GM18502 (cell line): ENCODE measurements around the gene GAS6.

Experiments used
- ATAC-seq: cut with Tn5 transposase; IDR thresholded peaks from one replicate; pipeline ENCODE4 v1.9.1; 2021; ENCODE audit warnings: mild to moderate bottlenecking; ENCODE audit not compliant: unreplicated experiment, poor library complexity

Gene GAS6

GRCh38 chr13:113888701-113889330 lies 24.9 kb upstream of the GAS6 start:
- no peak for ATAC-seq

DNA sequence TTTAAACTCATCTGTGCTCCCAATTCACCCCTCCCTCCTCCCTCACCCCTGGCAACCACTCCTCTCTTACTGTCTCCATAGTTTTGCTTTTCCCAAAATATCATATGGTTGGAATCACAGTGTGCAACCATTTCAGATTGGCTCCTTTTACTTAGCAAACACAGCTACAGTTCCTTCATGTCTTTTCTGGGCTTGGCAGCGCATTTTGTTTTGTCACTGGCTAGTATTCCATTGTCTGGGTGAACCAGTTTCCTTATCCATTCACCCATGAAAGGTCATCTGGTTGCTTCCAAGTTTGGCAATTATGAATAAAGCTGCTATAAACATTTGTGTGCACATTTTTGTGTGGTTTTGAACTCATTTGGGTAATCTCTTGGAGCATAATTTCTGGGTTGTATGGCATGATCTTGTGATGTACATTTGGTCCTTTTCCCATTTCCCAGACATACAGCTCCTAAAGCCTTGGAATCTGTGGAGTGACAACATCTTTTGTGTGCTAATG lies 23.9 kb upstream of the GAS6 start:
- no peak for ATAC-seq

- no peak for ATAC-seq
Observed at GRCh38 chr13:113886561-113887112, 22.8 kb upstream of the GAS6 start.

GRCh38 chr13:113884821-113885220 lies 20.9 kb upstream of the GAS6 start:
- no peak for ATAC-seq

DNA sequence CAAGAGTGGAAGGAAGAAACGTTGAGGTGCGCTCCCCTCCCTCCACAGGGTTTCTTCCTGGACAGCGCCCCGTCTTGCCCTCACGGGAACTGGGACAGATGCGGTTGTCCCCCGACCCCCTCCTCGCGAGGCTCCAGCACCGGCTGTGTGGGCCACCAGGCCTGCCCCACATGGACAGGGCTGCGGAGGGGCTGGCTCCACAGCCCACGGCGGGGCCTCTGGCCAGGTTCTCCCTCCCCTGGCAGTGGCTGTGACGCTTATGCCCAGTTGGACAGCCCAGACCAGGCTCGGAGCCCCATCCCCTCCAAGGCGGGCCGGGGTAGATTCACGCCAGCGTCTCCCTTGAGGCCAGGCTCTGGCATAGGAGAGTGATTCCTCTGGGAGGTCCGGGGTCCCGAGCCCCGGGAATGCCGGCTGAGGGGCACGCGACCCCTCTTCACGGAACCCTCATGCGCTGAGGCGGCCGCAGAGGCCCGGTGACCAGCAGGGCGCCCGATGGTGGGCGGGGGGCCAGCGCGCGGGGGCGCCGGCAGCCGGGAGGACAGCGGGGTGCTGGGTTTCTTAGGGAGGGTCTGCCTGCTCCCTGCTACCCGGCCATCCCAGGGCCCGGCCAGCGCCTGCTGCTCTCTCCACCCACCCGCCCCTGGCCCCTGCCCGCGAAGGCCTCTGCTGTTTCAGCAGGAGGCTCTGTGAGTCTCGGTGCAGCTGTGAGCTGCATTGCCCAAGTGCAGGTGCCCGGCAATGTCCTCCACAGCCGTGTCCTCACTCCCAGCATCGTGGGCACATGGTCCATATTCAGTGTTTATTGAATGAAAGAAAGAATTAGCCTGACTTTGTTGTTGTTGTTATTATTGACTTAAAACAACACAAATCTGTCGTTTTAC lies 20.3 kb upstream of the GAS6 start:
- ATAC-seq, result no peak

- no peak for ATAC-seq
Observed at GRCh38 chr13:113883314-113883811, 19.5 kb upstream of the GAS6 start.

DNA sequence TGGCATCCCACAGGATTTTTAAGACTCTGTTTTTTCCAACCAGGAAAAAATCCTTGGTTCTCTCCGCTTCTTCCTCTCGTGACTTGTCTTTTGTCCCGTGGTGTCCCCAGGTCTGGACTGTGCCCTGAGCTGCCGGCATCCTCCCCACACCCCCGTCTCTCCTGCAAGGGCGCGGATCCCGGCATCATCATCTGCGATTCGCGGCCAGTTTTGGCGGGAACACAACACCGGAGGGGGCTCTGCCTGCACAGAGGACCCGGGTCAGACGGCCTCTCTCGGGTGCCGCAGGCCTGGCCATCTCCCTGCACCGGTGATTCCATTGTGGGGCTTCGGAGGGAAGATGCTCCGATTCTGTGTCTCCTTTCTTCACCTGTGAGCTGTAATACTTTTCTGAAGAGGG lies 18.8 kb upstream of the GAS6 start:
- ATAC-seq, result no peak

GRCh38 chr13:113882267-113882630 lies 18.4 kb upstream of the GAS6 start:
- ATAC-seq, result no peak

- ATAC-seq, result no peak
Observed at GRCh38 chr13:113881614-113882266, 17.9 kb upstream of the GAS6 start.

DNA sequence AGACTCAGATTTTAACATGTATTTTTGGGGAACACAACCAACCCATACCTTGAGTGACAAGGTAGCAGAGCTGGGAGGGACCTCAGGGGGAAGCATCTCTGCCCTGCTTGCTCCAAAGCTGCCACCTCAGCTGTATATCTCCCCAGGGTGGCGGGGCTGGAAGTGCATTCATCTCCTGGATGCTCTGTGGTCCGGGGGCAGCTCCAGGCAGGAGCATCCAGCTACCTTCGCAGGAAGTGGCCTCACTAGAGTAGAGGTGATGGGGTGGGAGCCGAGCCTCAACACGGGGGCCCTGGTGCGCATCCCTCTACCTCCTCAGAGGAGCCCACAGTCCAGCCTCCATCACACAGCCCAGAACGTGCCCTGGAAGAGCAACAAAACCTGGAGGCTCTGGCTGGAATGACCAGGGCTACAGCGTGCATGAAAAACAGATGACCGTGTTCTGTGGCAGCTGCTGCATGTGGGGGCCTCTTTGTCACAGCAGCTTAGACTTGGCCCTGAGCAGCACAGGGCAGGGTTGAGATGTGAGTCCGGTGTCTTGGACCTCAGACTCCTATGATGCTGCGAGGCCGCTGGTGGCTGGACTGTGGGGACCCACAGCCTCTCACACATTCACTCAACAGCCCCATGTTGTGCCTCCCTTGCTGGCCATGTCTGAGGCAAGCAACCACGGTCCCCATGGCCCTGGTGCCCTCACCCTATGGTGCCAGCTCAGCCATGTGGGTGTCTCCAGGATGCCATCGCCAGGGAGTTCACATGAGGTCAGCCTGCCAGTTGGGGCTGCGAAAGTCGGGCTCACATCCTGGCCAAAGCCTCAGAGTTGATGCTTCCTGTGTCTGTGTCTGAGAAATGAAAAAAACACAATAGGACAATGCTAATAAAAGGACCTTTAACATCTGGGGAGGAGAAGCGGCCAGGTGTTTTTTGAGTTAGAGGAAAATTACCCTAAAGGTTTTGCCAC lies 17.1 kb upstream of the GAS6 start:
- no peak for ATAC-seq

DNA sequence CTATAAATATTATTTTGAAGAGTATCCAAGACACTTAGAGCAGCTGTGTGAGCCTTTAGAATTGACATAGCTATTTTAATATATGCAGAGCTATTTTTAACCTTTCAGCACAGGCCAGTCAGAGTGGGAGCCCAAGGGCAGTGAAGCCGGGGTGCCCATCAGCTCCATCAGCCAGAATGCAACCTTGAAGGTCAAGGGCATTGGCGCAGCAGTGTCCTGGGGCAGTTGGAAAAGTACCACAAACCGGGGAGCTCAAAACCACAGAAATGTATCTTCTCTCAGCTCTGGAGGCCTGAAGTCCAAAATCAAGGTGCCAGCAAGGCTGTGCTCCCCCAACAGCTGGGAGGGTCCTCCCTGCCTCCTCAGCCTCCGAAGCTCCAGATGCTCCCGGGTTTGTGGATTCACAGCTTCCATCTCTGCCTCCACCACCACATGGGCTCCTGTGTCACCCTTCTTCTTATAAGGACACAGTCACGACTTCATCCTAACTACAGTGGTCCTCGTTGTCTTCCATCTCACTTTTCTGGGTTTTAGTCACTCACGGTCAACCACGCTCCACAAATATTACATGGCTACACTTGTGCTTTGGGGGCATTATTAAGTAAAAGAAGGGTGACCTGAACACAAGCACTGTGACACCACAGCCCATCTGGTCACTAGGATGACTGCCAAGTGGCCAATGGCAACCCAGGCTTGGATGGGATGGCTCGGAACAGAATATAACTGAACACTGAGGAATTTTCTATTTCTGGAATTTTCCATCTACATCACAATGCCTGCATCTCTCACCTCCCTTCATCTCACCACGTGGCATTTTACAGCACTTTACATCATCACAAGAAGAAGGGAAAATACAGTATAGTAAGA lies 15.9 kb upstream of the GAS6 start:
- no peak for ATAC-seq

DNA sequence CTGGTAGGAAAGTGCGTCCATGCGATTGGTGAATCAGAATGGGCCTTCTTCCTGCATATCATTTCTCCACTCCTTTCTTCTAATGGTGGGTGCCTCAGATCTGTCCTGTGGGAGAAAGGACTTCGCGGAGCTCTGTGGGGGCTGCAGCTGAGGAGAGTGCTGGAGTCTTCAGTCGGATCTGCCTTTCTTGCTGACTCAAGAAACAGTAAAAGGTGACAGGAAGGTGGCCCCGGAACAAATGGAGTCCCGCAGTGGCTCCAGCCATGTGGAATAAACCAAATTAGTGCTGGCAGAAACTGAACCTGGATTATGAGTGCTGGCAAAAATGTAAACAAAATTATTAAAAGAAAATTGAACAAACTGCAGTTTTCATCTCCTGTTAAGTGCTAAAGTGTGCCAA lies 15.1 kb upstream of the GAS6 start:
- ATAC-seq, result no peak

DNA sequence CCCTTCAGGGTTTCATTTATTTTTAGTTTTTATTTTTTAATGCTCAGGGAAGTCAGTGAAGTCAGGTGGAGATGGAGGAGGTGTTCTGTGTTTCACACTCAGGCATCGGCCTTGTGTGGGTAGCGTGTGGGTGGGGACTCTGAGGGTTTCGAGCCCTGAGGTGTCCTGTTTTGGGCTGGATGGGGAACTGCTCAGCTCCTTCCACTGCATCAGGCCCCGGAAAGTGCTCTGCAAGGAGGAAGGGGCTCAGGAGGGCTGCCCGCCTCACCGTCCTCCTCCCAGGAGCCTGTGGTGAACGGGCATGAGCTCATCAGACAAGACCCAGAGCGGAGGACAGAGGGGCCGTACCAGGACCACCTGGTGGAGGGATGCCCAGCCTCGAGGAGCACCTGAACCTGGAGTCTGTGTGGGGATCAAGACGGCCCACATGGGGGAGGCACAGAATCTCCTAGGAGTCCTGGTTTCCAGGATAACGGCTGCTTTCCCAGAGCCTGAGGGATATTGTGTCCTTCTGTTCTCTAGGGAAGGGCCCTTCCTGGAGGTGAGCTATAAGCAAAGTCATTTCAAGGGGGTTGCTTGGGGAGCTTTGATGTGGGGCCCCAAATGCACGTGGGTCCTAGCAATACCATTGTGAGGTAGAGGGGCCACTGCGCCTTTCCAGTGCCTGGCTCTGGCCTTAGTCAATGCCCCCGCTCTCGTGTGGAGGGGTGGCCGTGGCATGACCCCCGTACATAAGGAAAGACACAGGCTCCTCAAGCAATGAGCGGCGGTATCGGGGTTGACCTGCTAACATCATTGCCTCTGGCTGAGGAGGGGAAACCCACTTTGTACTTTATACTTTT lies 13.5 kb upstream of the GAS6 start:
- no peak for ATAC-seq

DNA sequence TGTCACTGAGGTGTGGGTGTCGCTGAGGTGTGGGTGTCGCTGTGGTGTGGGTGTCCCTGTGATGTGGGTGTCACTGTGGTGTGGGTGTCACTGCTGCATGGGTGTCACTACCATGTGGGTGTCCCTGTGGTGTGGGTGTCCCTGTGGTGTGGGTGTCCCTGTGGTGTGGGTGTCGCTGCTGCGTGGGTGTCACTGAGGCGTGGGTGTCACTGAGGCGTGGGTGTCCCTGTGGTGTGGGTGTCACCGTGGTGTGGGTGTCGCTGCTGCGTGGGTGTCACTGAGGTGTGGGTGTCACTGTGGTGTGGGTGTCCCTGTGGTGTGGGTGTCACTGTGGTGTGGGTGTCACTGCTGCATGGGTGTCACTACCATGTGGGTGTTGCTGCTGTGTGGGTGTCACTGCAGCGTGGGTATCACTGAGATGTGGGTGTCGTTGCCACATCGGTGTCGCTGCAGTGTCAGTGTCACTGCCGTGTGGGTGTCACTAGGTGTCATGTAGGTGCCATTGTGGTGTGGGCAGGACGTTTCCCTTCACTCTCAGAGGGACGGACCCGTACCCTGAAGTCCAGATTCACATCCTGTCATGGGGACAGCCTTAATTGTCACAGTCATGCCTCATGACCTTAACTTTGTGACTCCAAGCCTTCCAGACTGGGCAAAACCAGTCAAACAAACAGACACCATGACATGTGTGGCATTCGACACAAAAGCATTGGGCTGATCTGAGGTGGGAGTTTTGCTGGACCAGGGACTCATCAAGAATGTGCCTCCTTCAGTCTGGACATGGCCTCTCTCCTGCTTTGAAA lies 12.7 kb upstream of the GAS6 start:
- ATAC-seq, result no peak

DNA sequence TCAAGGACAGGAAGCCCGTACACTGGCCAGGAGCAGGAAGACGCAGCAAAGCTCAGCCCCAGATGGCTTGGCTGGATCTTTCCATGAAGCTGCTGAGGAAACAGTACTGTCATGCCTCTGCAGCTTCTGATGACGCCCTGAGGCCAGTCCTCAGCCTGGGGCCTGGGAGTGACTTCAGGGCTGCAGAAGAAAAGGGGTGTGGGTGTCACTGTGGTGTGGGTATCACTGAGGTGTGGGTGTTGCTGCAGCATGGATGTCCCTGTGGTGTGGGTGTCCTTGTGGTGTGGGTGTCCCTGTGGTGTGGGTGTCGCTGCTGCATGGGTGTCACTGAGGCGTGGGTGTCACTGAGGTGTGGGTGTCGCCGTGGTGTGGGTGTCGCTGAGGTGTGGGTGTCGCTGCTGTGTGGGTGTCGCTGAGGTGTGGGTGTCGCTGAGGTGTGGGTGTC lies 12.0 kb upstream of the GAS6 start:
- ATAC-seq, result no peak

- ATAC-seq, result no peak
Observed at GRCh38 chr13:113875429-113875815, 11.5 kb upstream of the GAS6 start.
